Suprapubic skin (tissue), 2 donors: ENCODE data around the gene UNC5B.

ENCODE experiments used
- EP300 ChIP-seq: sonication (generic); formaldehyde crosslinking; IDR thresholded peaks from one replicate; pipeline ENCODE4 v1.6.1; 2017; ENCODE audit warnings: antibody characterized with exemption
- POLR2A ChIP-seq, 2 donors: fragments of 450-650 bp; IDR thresholded peaks; one replicate each; pipeline ENCODE4 v1.6.1; 2017; ENCODE audit warnings: antibody characterized with exemption in 2 of 2, mild to moderate bottlenecking in 2 of 2, moderate library complexity in 2 of 2

- no peak for TF ChIP-seq EP300
- no peak for TF ChIP-seq POLR2A (IDR thresholded peaks at IDR 0.05)
Measured at GRCh38 chr10:71218046-71218650, 5.8 kb downstream of the UNC5B start.
